ENCODE results near the gene PORCN.

GRCh38 chrX:48475774-48476577 is 32.8 kb upstream of the PORCN start, which contains the start of gene FTSJ1:
- TF ChIP-seq CEBPB (IDR thresholded peaks at IDR 0.05; ENCODE audit: low read depth) (no peak), MAX (IDR thresholded peaks at IDR 0.05) (no peak), CTCF (IDR thresholded peaks at IDR 0.05 in 2 of 3, conservative IDR thresholded peaks at IDR 0.05 in 1 of 3; ENCODE audit: borderline replicate concordance in 1 of 3, insufficient read depth in 1 of 3, low read depth in 2 of 3, low read length in 2 of 3) (no peak), POLR2A (IDR thresholded peaks at IDR 0.05; ENCODE audit: borderline replicate concordance, extremely low read depth, insufficient read depth, insufficient read length) (peak; percentile 45), ATF3 (IDR thresholded peaks at IDR 0.05) (no peak), EZH2 (IDR thresholded peaks at IDR 0.05) (no peak), ZNF274 (IDR thresholded peaks at IDR 0.05; ENCODE audit: low read depth, low read length) (no peak), RAD21 (IDR thresholded peaks at IDR 0.05; ENCODE audit: low read depth) (no peak), CBX3 (IDR thresholded peaks at IDR 0.05; ENCODE audit: low read depth) (no peak), SP1 (IDR thresholded peaks at IDR 0.05; ENCODE audit: low read depth) (no peak), REST (IDR thresholded peaks at IDR 0.05; ENCODE audit: low read depth) (no peak), JUND (IDR thresholded peaks at IDR 0.05) (no peak)
